Ishikawa (cell line): ENCODE results near the gene RAB14.

Experiments
- CEBPB ChIP-seq: IDR thresholded peaks from 2 replicates; pipeline ENCODE4 v1.6.1; 2012
- CREB1 ChIP-seq: IDR thresholded peaks from 2 replicates; pipeline ENCODE4 v1.6.1; 2012; ENCODE audit warnings: low read depth
- EGR1 ChIP-seq: IDR thresholded peaks from 2 replicates; pipeline ENCODE4 v1.6.1; 2012
- EP300 ChIP-seq: IDR thresholded peaks from 2 replicates; pipeline ENCODE4 v1.6.1; 2012; ENCODE audit warnings: borderline replicate concordance
- FOXM1 ChIP-seq: IDR thresholded peaks from 2 replicates; pipeline ENCODE4 v1.6.1; 2012; ENCODE audit warnings: low read depth, borderline replicate concordance
- MAX ChIP-seq: IDR thresholded peaks from 2 replicates; pipeline ENCODE4 v1.6.1; 2012
- NFIC ChIP-seq: IDR thresholded peaks from 2 replicates; pipeline ENCODE4 v1.6.1; 2012
- RAD21 ChIP-seq: IDR thresholded peaks from 2 replicates; pipeline ENCODE4 v1.6.1; 2012; ENCODE audit warnings: low read depth
- REST ChIP-seq: IDR thresholded peaks from 2 replicates; pipeline ENCODE4 v1.6.1; 2012; ENCODE audit warnings: low read depth, mild to moderate bottlenecking
- TAF1 ChIP-seq: IDR thresholded peaks from 2 replicates; pipeline ENCODE4 v1.6.1; 2012; ENCODE audit warnings: low read depth, mild to moderate bottlenecking
- TCF12 ChIP-seq: IDR thresholded peaks from 2 replicates; pipeline ENCODE4 v1.6.1; 2012; ENCODE audit warnings: low read depth
- TEAD4 ChIP-seq: IDR thresholded peaks from 2 replicates; pipeline ENCODE4 v1.6.1; 2012
- USF1 ChIP-seq: IDR thresholded peaks from 2 replicates; pipeline ENCODE4 v1.6.1; 2012
- YY1 ChIP-seq: IDR thresholded peaks from 2 replicates; pipeline ENCODE4 v1.6.1; 2012; ENCODE audit warnings: low read depth
- ZBTB7A ChIP-seq: IDR thresholded peaks from 2 replicates; pipeline ENCODE4 v1.6.1; 2012; ENCODE audit warnings: low read depth

Gene RAB14

GRCh38 chr9:121199921-121200320 lies 1.7 kb downstream of the RAB14 start:
- TF ChIP-seq YY1 (no peak), MAX (no peak), TEAD4 (no peak), CREB1 (no peak), CEBPB (no peak), EP300 (no peak)

GRCh38 chr9:121198512-121199042 lies 3.1 kb downstream of the RAB14 start:
- TF ChIP-seq EP300 (no peak), CREB1 (no peak), NFIC (no peak)

GRCh38 chr9:121197132-121197531 lies 4.5 kb downstream of the RAB14 start:
- no peak for TF ChIP-seq CREB1
- no peak for TF ChIP-seq ZBTB7A
- no peak for TF ChIP-seq REST
- TF ChIP-seq NFIC, result no peak

- TF ChIP-seq MAX (no peak), CEBPB (no peak), REST (no peak), EP300 (no peak), TAF1 (no peak), TCF12 (no peak), ZBTB7A (no peak), FOXM1 (no peak), CREB1 (no peak), TEAD4 (no peak)
Measured at GRCh38 chr9:121196389-121196788, 5.3 kb downstream of the RAB14 start.

GRCh38 chr9:121194730-121195129 lies 6.9 kb downstream of the RAB14 start:
- no peak for TF ChIP-seq RAD21
- no peak for TF ChIP-seq NFIC
- TF ChIP-seq TCF12, result no peak
- TF ChIP-seq EGR1, result no peak
- no peak for TF ChIP-seq ZBTB7A
- no peak for TF ChIP-seq CEBPB
- no peak for TF ChIP-seq TEAD4
- no peak for TF ChIP-seq YY1
- TF ChIP-seq REST, result no peak
- no peak for TF ChIP-seq EP300
- no peak for TF ChIP-seq CREB1
- TF ChIP-seq TAF1, result no peak
- TF ChIP-seq MAX, result no peak

GRCh38 chr9:121192959-121193640 lies 8.6 kb downstream of the RAB14 start:
- no peak for TF ChIP-seq USF1
- TF ChIP-seq NFIC, result no peak
- TF ChIP-seq EGR1, result no peak
- TF ChIP-seq TEAD4, result no peak
- no peak for TF ChIP-seq CREB1
- no peak for TF ChIP-seq RAD21
- TF ChIP-seq CEBPB, result no peak
- no peak for TF ChIP-seq TCF12
- TF ChIP-seq TAF1, result no peak
